GM21825 (cell line): ENCODE results near the gene TRIML1.

ENCODE experiments used
- ATAC-seq: cut with Tn5 transposase; IDR thresholded peaks from one replicate; pipeline ENCODE4 v1.9.1; 2021; ENCODE audit warnings: mild to moderate bottlenecking, moderate library complexity; ENCODE audit not compliant: unreplicated experiment

TRIML1 gene

GRCh38 chr4:188139141-188139540 is at the start of gene TRIML1:
TSS of gene TRIML1 (plus strand) at chr4:188139441. CDS start at chr4:188139559, 118 bp downstream.
- no peak for ATAC-seq

GRCh38 chr4:188092824-188093223 is 46.4 kb upstream of the TRIML1 start:
- ATAC-seq = no peak

GRCh38 chr4:188106454-188106853 is 32.8 kb upstream of the TRIML1 start:
- ATAC-seq = no peak

- no peak for ATAC-seq
Observed at GRCh38 chr4:188107931-188108843, 31.1 kb upstream of the TRIML1 start.

GRCh38 chr4:188109157-188109755 is 30.0 kb upstream of the TRIML1 start, which contains the start of gene TRIML2:
TSS of gene TRIML2 (minus strand) at chr4:188109603. CDS start at chr4:188105368, 4,235 bp downstream.
- no peak for ATAC-seq

- no peak for ATAC-seq
Observed at GRCh38 chr4:188110036-188110435, 29.2 kb upstream of the TRIML1 start.

GRCh38 chr4:188110741-188111471 is 28.3 kb upstream of the TRIML1 start:
- no peak for ATAC-seq

GRCh38 chr4:188111955-188112354 is 27.3 kb upstream of the TRIML1 start:
- no peak for ATAC-seq

- no peak for ATAC-seq
Observed at GRCh38 chr4:188113156-188113555, 26.1 kb upstream of the TRIML1 start.

- no peak for ATAC-seq
Observed at GRCh38 chr4:188117631-188118324, 21.5 kb upstream of the TRIML1 start.

- no peak for ATAC-seq
Observed at GRCh38 chr4:188121530-188121929, 17.7 kb upstream of the TRIML1 start.

GRCh38 chr4:188127214-188127874 is 11.9 kb upstream of the TRIML1 start:
- no peak for ATAC-seq

- ATAC-seq = no peak
Observed at GRCh38 chr4:188130355-188130754, 8.9 kb upstream of the TRIML1 start.

GRCh38 chr4:188132232-188132631 is 7.0 kb upstream of the TRIML1 start:
- no peak for ATAC-seq

- ATAC-seq = no peak
Observed at GRCh38 chr4:188138227-188138626, 1.0 kb upstream of the TRIML1 start.

- ATAC-seq = no peak
Observed at GRCh38 chr4:188139671-188140070, 430 bp downstream of the TRIML1 start.

GRCh38 chr4:188143731-188144130 is 4.5 kb downstream of the TRIML1 start:
- ATAC-seq = no peak

GRCh38 chr4:188145601-188146000 is 6.4 kb downstream of the TRIML1 start:
- no peak for ATAC-seq

GRCh38 chr4:188146618-188147017 is 7.4 kb downstream of the TRIML1 start:
- no peak for ATAC-seq

GRCh38 chr4:188147176-188147575 is 7.9 kb downstream of the TRIML1 start:
- no peak for ATAC-seq
